H1 (cell line): Measurements from ENCODE around the gene ABHD12. TPM values are rescaled to one million over a fixed set of nuclear protein-coding genes. Genes with fewer than 3 reads are reported as not detected.

Experiments
- BACH1 ChIP-seq: IDR thresholded peaks from 2 replicates; pipeline ENCODE4 v1.6.1; 2012; ENCODE audit warnings: low read length, improper control_type of control experiment
- CBX5 ChIP-seq: fragments of 300-800, 300-1000 bp; sonication (generic); IDR thresholded peaks from 2 replicates; pipeline ENCODE4 v1.7.1; 2016; ENCODE audit warnings: antibody characterized with exemption, low read length, low read depth
- CHD7 ChIP-seq: fragments of 300-600 bp; sonication (generic); IDR thresholded peaks from 2 replicates; pipeline ENCODE4 v1.7.1; 2012; ENCODE audit warnings: low read length, moderate library complexity, mild to moderate bottlenecking, inconsistent platforms; ENCODE audit not compliant: insufficient replicate concordance
- CTBP2 ChIP-seq: IDR thresholded peaks from 2 replicates; pipeline ENCODE4 v1.7.0; 2011; ENCODE audit warnings: borderline replicate concordance, mild to moderate bottlenecking, moderate library complexity, mixed read lengths, low read length; ENCODE audit not compliant: insufficient read depth, insufficient read length
- KDM1A ChIP-seq: fragments of 200-600, 300-600 bp; sonication (generic); IDR thresholded peaks from 2 replicates; pipeline ENCODE4 v1.7.1; 2016; ENCODE audit warnings: mild to moderate bottlenecking, low read length, borderline replicate concordance
- KDM5A ChIP-seq: fragments of 200-600 bp; IDR thresholded peaks from 2 replicates; pipeline ENCODE4 v1.7.1; 2012; ENCODE audit warnings: mild to moderate bottlenecking, low read length, inconsistent platforms, mixed read lengths
- RNF2 ChIP-seq: fragments of 200-900, 300-1000 bp; sonication (generic); IDR thresholded peaks from 2 replicates; pipeline ENCODE4 v1.7.1; 2016; ENCODE audit warnings: borderline replicate concordance, low read depth, mild to moderate bottlenecking, antibody characterized with exemption, low read length; ENCODE audit not compliant: poor library complexity, severe bottlenecking; ENCODE audit errors: missing control alignments
- TAF7 ChIP-seq: optimal IDR thresholded peaks from 2 replicates; pipeline ENCODE3; 2011; ENCODE audit warnings: low read depth, mild to moderate bottlenecking, inconsistent platforms, low read length, moderate library complexity, borderline replicate concordance
- TCF12 ChIP-seq: IDR thresholded peaks from 2 replicates; pipeline ENCODE4 v1.6.1; 2011; ENCODE audit warnings: low read depth, mild to moderate bottlenecking, low read length
- polyA plus RNA-seq, 7 experiments: library from polyadenylated mRNA; depleted of rRNA in 3 of 7; stranded (reverse) in 5 of 7; unstranded in 2 of 7; fragments of >200 nt in 5 of 7; fragments of 200-250 nt in 2 of 7; gene quantifications; 1 replicate in 5 of 7; 2 replicates in 1 of 7; 4 replicates in 1 of 7; pipeline versions ENCODE4 v1.2.1 to v1.2.3, GENCODE V29; 2011 to 2013; ENCODE audit warnings: missing spikeins in 2 of 7, mixed read lengths in 2 of 7
- total RNA-seq: library from RNA; stranded (reverse); fragmentation: NEBNext Ultra II Directional; extraction: Animal tissue kit (Norgen Biotek cat#: 25700); gene quantifications from 2 replicates; pipeline ENCODE4 v1.2.1, GENCODE V29; 2021

ABHD12 gene
- total and polyA plus RNA-seq, 2 of the 8 experiments (the other 6 are each of a cell fraction or from before 2014, with no cell fraction given) = 31.3 to 59.5 TPM

DNA sequence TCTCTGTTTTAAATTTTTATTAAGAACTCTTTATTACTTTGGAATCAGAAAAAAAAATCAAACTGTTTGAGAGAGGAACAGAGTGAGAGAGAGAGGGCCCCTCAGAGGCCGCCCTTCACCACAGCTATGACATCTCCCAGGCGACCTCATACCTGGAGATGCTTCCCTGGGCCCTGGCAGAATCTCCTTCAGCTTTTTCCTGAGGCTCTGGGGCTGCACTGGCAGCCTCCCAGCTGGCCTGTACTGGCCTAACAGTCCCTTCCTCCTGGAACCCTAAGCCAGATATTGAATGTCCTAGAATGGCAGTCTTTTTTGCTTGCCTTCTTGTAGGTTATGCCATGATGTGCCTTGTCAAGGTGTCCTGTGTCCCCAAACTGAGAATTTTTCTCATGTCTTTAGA lies 13.7 kb downstream of the ABHD12 start (continued):
- TF ChIP-seq CHD7 (no peak), RNF2 (no peak), CBX5 (no peak), TCF12 (no peak), CTBP2 (no peak), KDM1A (no peak), BACH1 (no peak), KDM5A (no peak), TAF7 (no peak)
